Chondrocyte (in vitro differentiated cells): ENCODE data around the gene RUNX2. TPM values are rescaled to one million over a fixed set of nuclear protein-coding genes. Genes with fewer than 3 reads are reported as not detected.
A peak's percentile ranks its signal among the peaks of the same experiment; 100 is the strongest.
"Not testable (repeated sequence)": the region's sequence is repeated elsewhere in the genome, so short reads cannot be mapped to it uniquely, and the experiment has no call there.

Experiments
- DNase-seq: peaks from one replicate; pipeline ENCODE4 v3.0.0; 2021; ENCODE audit warnings: mixed read lengths, low spot score
- H3K27ac Mint-ChIP-seq: one replicate; pipeline ENCODE4 v1.8.0; 2021; ENCODE audit warnings: mild to moderate bottlenecking, moderate library complexity, mixed read lengths; ENCODE audit not compliant: unreplicated experiment
- H3K27me3 Mint-ChIP-seq: 2 replicates; pipeline ENCODE4 v1.8.0; 2021; ENCODE audit warnings: low read depth, mixed read lengths
- H3K36me3 Mint-ChIP-seq: 2 replicates; pipeline ENCODE4 v1.8.0; 2021; ENCODE audit warnings: low read depth, mixed read lengths
- H3K4me1 Mint-ChIP-seq: 2 replicates; pipeline ENCODE4 v1.8.0; 2021; ENCODE audit warnings: low read depth, mild to moderate bottlenecking, mixed read lengths
- H3K4me3 Mint-ChIP-seq: one replicate; pipeline ENCODE4 v1.8.0; 2021; ENCODE audit warnings: mild to moderate bottlenecking, moderate library complexity, mixed read lengths; ENCODE audit not compliant: unreplicated experiment
- H3K9me3 Mint-ChIP-seq: 2 replicates; pipeline ENCODE4 v1.8.0; 2021; ENCODE audit warnings: low read depth, mixed read lengths
- CTCF ChIP-seq: fragments of 200-600 bp; sonication (generic); IDR thresholded peaks from 2 replicates; pipeline ENCODE4 v1.5.0; 2021; ENCODE audit warnings: antibody characterized with exemption, mild to moderate bottlenecking, moderate library complexity
- total RNA-seq: library from RNA; stranded (reverse); gene quantifications from 3 replicates; pipeline ENCODE4 v1.2.1, GENCODE V29; 2021

The RUNX2 gene
- total RNA-seq, 1 donor from 2014 or later = 12.2 TPM

DNA sequence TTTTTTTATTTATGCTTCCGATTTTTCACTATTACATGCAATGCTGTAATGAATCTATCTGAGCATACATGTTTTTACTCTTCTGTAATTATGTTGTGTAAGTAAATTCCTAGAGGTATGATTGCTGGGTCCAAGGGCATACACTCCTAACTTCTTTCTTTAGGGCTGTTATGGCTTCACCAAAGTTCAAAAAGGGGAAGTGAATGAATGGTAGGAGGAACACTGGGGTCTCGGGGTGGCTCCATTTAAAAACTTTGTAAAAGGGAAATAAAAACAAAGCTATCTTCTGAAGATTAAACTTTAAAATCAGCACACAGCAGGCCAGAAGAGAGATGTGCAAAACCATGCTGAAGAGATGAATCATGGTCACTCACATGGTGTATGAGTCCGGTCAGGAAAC is 338.7 kb downstream of the RUNX2 start:
- DNase-seq = no peak
- TF ChIP-seq CTCF = no peak
- H3K4me3 Mint-ChIP-seq = no peak overlapping the region
- peaks cover 28% of the 10 kb centered on the region for H3K4me1 Mint-ChIP-seq
- H3K36me3 Mint-ChIP-seq = peaks cover 1% of the 10 kb centered on the region
- no peaks in the 10 kb centered on the region for H3K9me3 Mint-ChIP-seq
- H3K27ac Mint-ChIP-seq = peak overlapping the region; percentile 14
- no peaks in the 10 kb centered on the region for H3K27me3 Mint-ChIP-seq

DNA sequence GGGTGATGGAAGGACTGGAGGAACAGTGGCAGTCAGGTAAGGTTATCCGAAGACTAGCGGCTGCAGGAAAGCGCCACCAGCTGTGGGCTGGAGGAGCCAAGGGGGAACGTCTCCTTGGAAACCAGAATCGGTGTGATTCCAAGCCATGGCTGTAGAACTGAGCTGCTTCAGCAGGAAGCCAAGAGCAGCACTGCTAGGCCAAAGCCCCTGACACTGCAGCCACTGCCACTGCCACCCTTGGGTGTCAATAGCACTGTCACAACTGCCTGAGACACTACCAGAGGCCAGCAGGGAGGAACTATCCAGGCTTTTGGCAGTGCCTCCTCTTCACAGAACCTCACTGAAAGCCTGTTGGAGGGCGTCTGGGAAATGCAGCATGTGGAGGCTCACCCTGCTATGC is 339.2 kb downstream of the RUNX2 start:
- Mint-ChIP-seq H3K27me3 (no peaks in the 10 kb centered on the region), H3K9me3 (no peaks in the 10 kb centered on the region), H3K4me1 (peaks cover 28% of the 10 kb centered on the region), H3K4me3 (no peak overlapping the region), H3K27ac (peak overlapping the region; percentile 14), H3K36me3 (peaks cover 1% of the 10 kb centered on the region)
- TF ChIP-seq CTCF = no peak
- DNase-seq = no peak

- Mint-ChIP-seq H3K4me1 (peaks cover 28% of the 10 kb centered on the region), H3K9me3 (no peaks in the 10 kb centered on the region), H3K4me3 (no peak overlapping the region), H3K27me3 (no peaks in the 10 kb centered on the region), H3K36me3 (peaks cover 1% of the 10 kb centered on the region), H3K27ac (no peak overlapping the region)
- no peak for DNase-seq
- no peak for TF ChIP-seq CTCF
Measured at GRCh38 chr6:45667766-45668165, 339.6 kb downstream of the RUNX2 start.

DNA sequence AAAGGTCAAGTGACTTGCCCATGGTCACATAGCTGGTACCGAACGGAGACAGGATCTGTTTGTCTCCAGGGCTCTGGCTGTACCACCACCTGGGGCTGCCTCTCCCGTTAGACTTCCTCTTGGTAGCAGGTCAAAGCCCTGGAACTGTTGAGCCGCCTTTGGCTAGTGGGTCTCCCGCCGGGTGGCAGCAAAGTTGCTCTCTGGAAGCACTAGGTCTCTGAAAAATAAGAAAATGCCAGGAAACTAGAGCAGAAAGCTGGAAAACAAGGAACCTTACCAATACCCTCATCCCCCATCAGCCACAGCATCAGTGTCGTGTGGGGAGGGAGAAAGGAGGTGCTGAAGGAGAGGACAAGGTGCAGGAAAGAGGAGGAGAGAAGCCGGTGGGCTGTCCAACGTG is 340.6 kb downstream of the RUNX2 start:
- no peak for DNase-seq
- TF ChIP-seq CTCF = no peak
- Mint-ChIP-seq H3K4me1 (peaks cover 28% of the 10 kb centered on the region), H3K4me3 (no peak overlapping the region), H3K27ac (no peak overlapping the region), H3K9me3 (no peaks in the 10 kb centered on the region), H3K36me3 (peaks cover 1% of the 10 kb centered on the region), H3K27me3 (no peaks in the 10 kb centered on the region)

DNA sequence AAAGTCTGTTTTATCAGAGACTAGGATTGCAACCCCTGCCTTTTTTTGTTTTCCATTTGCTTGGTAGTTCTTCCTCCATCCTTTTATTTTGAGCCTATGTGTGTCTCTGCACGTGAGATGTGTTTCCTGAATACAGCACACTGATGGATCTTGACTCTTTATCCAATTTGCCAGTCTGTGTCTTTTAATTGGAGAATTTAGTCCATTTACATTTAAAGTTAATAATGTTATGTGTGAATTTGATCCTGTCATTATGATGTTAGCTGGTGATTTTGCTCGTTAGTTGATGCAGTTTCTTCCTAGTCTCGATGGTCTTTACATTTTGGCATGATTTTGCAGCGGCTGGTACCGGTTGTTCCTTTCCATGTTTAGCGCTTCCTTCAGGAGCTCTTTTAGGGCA is 345.0 kb downstream of the RUNX2 start:
- H3K4me1 Mint-ChIP-seq = peaks cover 23% of the 10 kb centered on the region
- H3K27ac Mint-ChIP-seq, H3K9me3 Mint-ChIP-seq, H3K4me3 Mint-ChIP-seq, DNase-seq, H3K36me3 Mint-ChIP-seq, H3K27me3 Mint-ChIP-seq: not testable (repeated sequence)

- H3K27me3 Mint-ChIP-seq, H3K27ac Mint-ChIP-seq, H3K9me3 Mint-ChIP-seq, H3K36me3 Mint-ChIP-seq, H3K4me3 Mint-ChIP-seq, DNase-seq: not testable (repeated sequence)
- peaks cover 30% of the 10 kb centered on the region for H3K4me1 Mint-ChIP-seq
Measured at GRCh38 chr6:45675166-45675565, 347.0 kb downstream of the RUNX2 start.
